ENCODE results near the gene FRMD8. TPM values are rescaled to one million over a fixed set of nuclear protein-coding genes. Genes with fewer than 3 reads are reported as not detected.

Gene FRMD8
- total and polyA plus RNA-seq, 8 donors, result 15.0 to 28.9 (median 17.3) TPM

GRCh38 chr11:65382804-65383368 is 3.6 kb upstream of the FRMD8 start:
- Histone ChIP-seq H3K4me3 (peak overlapping the region in 2 of 4 donors; percentile 45), H3K9me3 (no peaks in the 10 kb centered on the region), H3K27ac (peak overlapping the region; percentile 98 to 99 (median 99)), H3K4me1 (peaks cover 46 to 66% (median 66%) of the 10 kb centered on the region in 3 donors), H3K36me3 (no peaks in the 10 kb centered on the region), H3K27me3 (no peaks in the 10 kb centered on the region)
- DNase-seq (peak; percentile 88 to 97 (median 92)), ATAC-seq (peak; percentile 31 to 53 (median 34)), FAIRE-seq (no peak)
- no peak for TF ChIP-seq CTCF (IDR thresholded peaks at IDR 0.05)
- 10 to 13% methylated on average over 12 of the region's 12 CpGs for WGBS, 2 donors
- intact Hi-C loops (cut with DNase I), result no loop called here

GRCh38 chr11:65383778-65384177 is 2.7 kb upstream of the FRMD8 start:
- intact Hi-C loops (cut with DNase I), result no loop called here
- Histone ChIP-seq H3K9me3 (no peaks in the 10 kb centered on the region), H3K36me3 (no peaks in the 10 kb centered on the region), H3K4me3 (no peak overlapping the region), H3K27ac (peak overlapping the region; percentile 87 to 99 (median 94)), H3K4me1 (peaks cover 38 to 69% (median 60%) of the 10 kb centered on the region in 3 donors), H3K27me3 (no peaks in the 10 kb centered on the region)
- DNase-seq (no peak), FAIRE-seq (no peak), ATAC-seq (no peak)
- TF ChIP-seq CTCF (IDR thresholded peaks at IDR 0.05), result no peak
- WGBS, 2 donors, result 79 to 83% methylated on average over 6 of the region's 6 CpGs

- H3K4me3 ChIP-seq, result no peak overlapping the region
- no peak for FAIRE-seq
- H3K9me3 ChIP-seq, result no peaks in the 10 kb centered on the region
- H3K4me1 ChIP-seq, result peaks cover 32 to 62% (median 58%) of the 10 kb centered on the region in 3 donors
- no peaks in the 10 kb centered on the region for H3K36me3 ChIP-seq
- H3K27me3 ChIP-seq, result no peaks in the 10 kb centered on the region
- intact Hi-C loops (cut with DNase I), result no loop called here
- H3K27ac ChIP-seq, result peak overlapping the region; percentile 87 to 99 (median 94)
- ATAC-seq, result no peak
- TF ChIP-seq CTCF (IDR thresholded peaks at IDR 0.05), result no peak
- no peak for DNase-seq
- 73 to 75% methylated on average over 8 of the region's 8 CpGs for WGBS, 2 donors
These were observed 2.0 kb upstream of the FRMD8 start for GRCh38 chr11:65384301-65384889.

GRCh38 chr11:65388731-65389130 is 2.3 kb downstream of the FRMD8 start:
- Histone ChIP-seq H3K9me3 (no peaks in the 10 kb centered on the region), H3K4me3 (no peak overlapping the region), H3K36me3 (peaks cover 0 to 5% (median 0%) of the 10 kb centered on the region in 3 donors), H3K4me1 (peaks cover 14 to 39% (median 32%) of the 10 kb centered on the region in 3 donors), H3K27me3 (no peaks in the 10 kb centered on the region), H3K27ac (no peak overlapping the region)
- WGBS, 2 donors, result 92% methylated on average over 4 of the region's 4 CpGs
- intact Hi-C loops (cut with DNase I), result no loop called here
- FAIRE-seq (no peak), ATAC-seq (no peak), DNase-seq (no peak)
- TF ChIP-seq CTCF (IDR thresholded peaks at IDR 0.05), result no peak

Measured in pancreas (tissue), 10 donors.